T-helper 22 cell (primary cell): ENCODE data around the gene ATF1.
"Not testable (repeated sequence)": the region's sequence is repeated elsewhere in the genome, so short reads cannot be mapped to it uniquely, and the experiment has no call there.

Source experiments
- DNase-seq: peaks from one replicate; pipeline ENCODE4 v3.0.0-alpha.2; 2020; ENCODE audit warnings: low read depth

Gene ATF1

GRCh38 chr12:50862316-50862715, 98.4 kb downstream of the ATF1 start:
- no peak for DNase-seq

GRCh38 chr12:50865266-50865665, 101.4 kb downstream of the ATF1 start:
- no peak for DNase-seq

GRCh38 chr12:50868881-50869280, 105.0 kb downstream of the ATF1 start:
- DNase-seq = not testable (repeated sequence)
